CD4-positive, alpha-beta T cell (primary cell): ENCODE data around the gene OSBPL6. TPM values are rescaled to one million over a fixed set of nuclear protein-coding genes. Genes with fewer than 3 reads are reported as not detected.

Source experiments
- ATAC-seq: fragments of 200-7000 bp; cut with Tn5 transposase; one replicate; pipeline ENCODE4 v1.10.0; 2022; ENCODE audit warnings: mild to moderate bottlenecking; ENCODE audit not compliant: poor library complexity
- CTCF ChIA-PET: fragments of 350-600 bp; sonication (Branson Sonifier 250); formaldehyde crosslinking; loops from one replicate; lab custom pipeline; 2021; ENCODE audit warnings: antibody characterized with exemption, inconsistent platforms; lab: Charles Lee
- POLR2A ChIA-PET: fragments of 350-600 bp; sonication (Branson Sonifier 250); formaldehyde crosslinking; loops from one replicate; lab custom pipeline; 2021; ENCODE audit warnings: antibody characterized with exemption, inconsistent platforms; lab: Charles Lee
- DNase-seq, 14 experiments: peaks; one replicate each; pipeline ENCODE4 v3.0.0-alpha.2; 2013 to 2020; ENCODE audit warnings: mixed read lengths in 2 of 14
- H3K27ac ChIP-seq, 2 donors: one replicate each; pipeline versions ENCODE4 v1.5.1 to v1.7.0; 2013; ENCODE audit warnings: low read length in 2 of 2, low read depth in 1 of 2, mild to moderate bottlenecking in 1 of 2
- H3K27me3 ChIP-seq, 2 experiments: 1 replicate in 1 of 2; 2 replicates in 1 of 2; pipeline versions ENCODE4 v1.6.1 to v1.7.0; 2013; ENCODE audit warnings: low read length in 2 of 2, control low read depth in 1 of 2, mild to moderate bottlenecking in 1 of 2, moderate library complexity in 1 of 2; ENCODE audit not compliant: insufficient read depth in 2 of 2, control insufficient read depth in 1 of 2
- H3K36me3 ChIP-seq: one replicate; pipeline ENCODE4 v1.6.1; 2013; ENCODE audit warnings: low read length, control low read depth; ENCODE audit not compliant: insufficient read depth
- H3K4me1 ChIP-seq: one replicate; pipeline ENCODE4 v1.6.1; 2013; ENCODE audit warnings: low read length, control low read depth; ENCODE audit not compliant: insufficient read depth
- H3K4me3 ChIP-seq: one replicate; pipeline ENCODE4 v1.5.1; 2013; ENCODE audit warnings: mild to moderate bottlenecking, low read length, moderate library complexity
- H3K9me3 ChIP-seq, 2 experiments: 1 replicate in 1 of 2; 2 replicates in 1 of 2; pipeline versions ENCODE4 v1.6.1 to v1.7.0; 2013; ENCODE audit warnings: low read length in 2 of 2, mild to moderate bottlenecking in 2 of 2, control low read depth in 1 of 2, moderate library complexity in 1 of 2; ENCODE audit not compliant: control insufficient read depth in 1 of 2, insufficient read depth in 1 of 2
- H3K27ac Mint-ChIP-seq: one replicate; pipeline ENCODE4 v1.8.0; 2020; ENCODE audit warnings: mixed read lengths
- H3K27me3 Mint-ChIP-seq: one replicate; pipeline ENCODE4 v1.8.0; 2021; ENCODE audit warnings: mixed read lengths
- H3K36me3 Mint-ChIP-seq: one replicate; pipeline ENCODE4 v1.8.0; 2021; ENCODE audit warnings: low read depth, mixed read lengths
- H3K4me1 Mint-ChIP-seq: one replicate; pipeline ENCODE4 v1.8.0; 2021; ENCODE audit warnings: low read depth, mixed read lengths
- H3K4me3 Mint-ChIP-seq: one replicate; pipeline ENCODE4 v1.8.0; 2020; ENCODE audit warnings: mild to moderate bottlenecking, mixed read lengths
- H3K9me3 Mint-ChIP-seq: one replicate; pipeline ENCODE4 v1.8.0; 2020; ENCODE audit warnings: mixed read lengths
- intact Hi-C, 2 experiments: fragments of 100-400 bp; cut with DNase I in 1 of 2; cut with micrococcal nuclease in 1 of 2; formaldehyde crosslinking; loops; one replicate each; pipeline versions ENCODE4 v1.15.1 to v1.9.0; 2023 to 2025; cut with DNase I, micrococcal nuclease
- total RNA-seq, 174 experiments: library from RNA in 2 of 174; stranded (reverse) in 2 of 174; gene quantifications; one replicate each; pipeline ENCODE4 v1.2.3 and lab custom pipeline; 2021 to 2026
- TF ChIP-seq, protein P1 (sequence below): fragments of 200-600 bp; IDR thresholded peaks from one replicate; pipeline ENCODE4 v1.8.0; 2022; ENCODE audit warnings: antibody characterized with exemption, mild to moderate bottlenecking

OSBPL6 gene
- total RNA-seq, 2 experiments from 2014 or later = 0.08 to 0.11 TPM

- intact Hi-C loops = no loop called here
- ChIA-PET POLR2A (no interaction called here), CTCF (no interaction called here)
- no peak overlapping the region for H3K27ac Mint-ChIP-seq
- Histone ChIP-seq H3K4me3 (no peak overlapping the region), H3K27me3 (peaks cover 4 to 15% of the 10 kb centered on the region in 2 experiments), H3K27ac (no peak overlapping the region), H3K9me3 (no peaks in the 10 kb centered on the region), H3K36me3 (no peaks in the 10 kb centered on the region), H3K4me1 (no peaks in the 10 kb centered on the region)
- no peak for ATAC-seq
- peaks cover 42% of the 10 kb centered on the region for H3K27me3 Mint-ChIP-seq
- no peak overlapping the region for H3K4me3 Mint-ChIP-seq
- TF ChIP-seq, protein P1, sequence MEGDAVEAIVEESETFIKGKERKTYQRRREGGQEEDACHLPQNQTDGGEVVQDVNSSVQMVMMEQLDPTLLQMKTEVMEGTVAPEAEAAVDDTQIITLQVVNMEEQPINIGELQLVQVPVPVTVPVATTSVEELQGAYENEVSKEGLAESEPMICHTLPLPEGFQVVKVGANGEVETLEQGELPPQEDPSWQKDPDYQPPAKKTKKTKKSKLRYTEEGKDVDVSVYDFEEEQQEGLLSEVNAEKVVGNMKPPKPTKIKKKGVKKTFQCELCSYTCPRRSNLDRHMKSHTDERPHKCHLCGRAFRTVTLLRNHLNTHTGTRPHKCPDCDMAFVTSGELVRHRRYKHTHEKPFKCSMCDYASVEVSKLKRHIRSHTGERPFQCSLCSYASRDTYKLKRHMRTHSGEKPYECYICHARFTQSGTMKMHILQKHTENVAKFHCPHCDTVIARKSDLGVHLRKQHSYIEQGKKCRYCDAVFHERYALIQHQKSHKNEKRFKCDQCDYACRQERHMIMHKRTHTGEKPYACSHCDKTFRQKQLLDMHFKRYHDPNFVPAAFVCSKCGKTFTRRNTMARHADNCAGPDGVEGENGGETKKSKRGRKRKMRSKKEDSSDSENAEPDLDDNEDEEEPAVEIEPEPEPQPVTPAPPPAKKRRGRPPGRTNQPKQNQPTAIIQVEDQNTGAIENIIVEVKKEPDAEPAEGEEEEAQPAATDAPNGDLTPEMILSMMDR = no peak
- DNase-seq = no peak
- no peaks in the 10 kb centered on the region for H3K36me3 Mint-ChIP-seq
- no peaks in the 10 kb centered on the region for H3K4me1 Mint-ChIP-seq
- H3K9me3 Mint-ChIP-seq = no peaks in the 10 kb centered on the region
Measured at GRCh38 chr2:178374865-178375264, 180.6 kb downstream of the OSBPL6 start.

GRCh38 chr2:178377046-178377445 lies 182.7 kb downstream of the OSBPL6 start:
- Mint-ChIP-seq H3K4me3 (no peak overlapping the region), H3K27ac (no peak overlapping the region), H3K4me1 (no peaks in the 10 kb centered on the region), H3K27me3 (peaks cover 43% of the 10 kb centered on the region), H3K36me3 (no peaks in the 10 kb centered on the region), H3K9me3 (no peaks in the 10 kb centered on the region)
- intact Hi-C loops = no loop called here
- ATAC-seq (no peak), DNase-seq (no peak)
- CTCF ChIA-PET = no interaction called here
- no peaks in the 10 kb centered on the region for H3K4me1 ChIP-seq
- peaks cover 4 to 15% of the 10 kb centered on the region in 2 experiments for H3K27me3 ChIP-seq
- H3K36me3 ChIP-seq = no peaks in the 10 kb centered on the region
- H3K4me3 ChIP-seq = no peak overlapping the region
- TF ChIP-seq, protein P1 = no peak
- no peaks in the 10 kb centered on the region for H3K9me3 ChIP-seq
- H3K27ac ChIP-seq = no peak overlapping the region
- POLR2A ChIA-PET = no interaction called here

GRCh38 chr2:178379162-178380004 lies 185.1 kb downstream of the OSBPL6 start:
- ChIA-PET CTCF (no interaction called here), POLR2A (interaction anchor here (0.6 kb wide), 1 partner anchor 10 kb away, joined by 3 read pairs; no protein-coding TSS in a partner anchor)
- Histone ChIP-seq H3K36me3 (no peaks in the 10 kb centered on the region), H3K9me3 (no peaks in the 10 kb centered on the region), H3K27me3 (peaks cover 4 to 15% of the 10 kb centered on the region in 2 experiments), H3K4me3 (no peak overlapping the region), H3K27ac (no peak overlapping the region), H3K4me1 (no peaks in the 10 kb centered on the region)
- intact Hi-C loops = no loop called here
- H3K27me3 Mint-ChIP-seq = peaks cover 33% of the 10 kb centered on the region
- no peak for ATAC-seq
- H3K4me3 Mint-ChIP-seq = no peak overlapping the region
- TF ChIP-seq, protein P1 = no peak
- no peaks in the 10 kb centered on the region for H3K36me3 Mint-ChIP-seq
- no peaks in the 10 kb centered on the region for H3K4me1 Mint-ChIP-seq
- H3K9me3 Mint-ChIP-seq = no peaks in the 10 kb centered on the region
- DNase-seq = no peak
- no peak overlapping the region for H3K27ac Mint-ChIP-seq
